GM13976 (cell line): ENCODE data around the gene TEP1.

ENCODE experiments used
- DNase-seq: peaks from one replicate; pipeline ENCODE4 v3.0.0; 2012; ENCODE audit warnings: low spot score
- in situ Hi-C: fragments of 300-500 bp; cut with MboI; formaldehyde crosslinking; loops from one replicate; pipeline ENCODE4 v1.12.0; 2022; ENCODE audit warnings: low sequenced_read_pairs, mixed read lengths, inconsistent platforms; ENCODE audit not compliant: unreplicated experiment
- TF ChIP-seq, protein P1 (sequence below): IDR thresholded peaks from 2 replicates; pipeline ENCODE4 v1.5.1; 2012; ENCODE audit warnings: borderline replicate concordance, mild to moderate bottlenecking; ENCODE audit not compliant: insufficient read depth; ENCODE audit errors: extremely low read depth, missing control alignments, control extremely low read depth

The TEP1 gene

DNA sequence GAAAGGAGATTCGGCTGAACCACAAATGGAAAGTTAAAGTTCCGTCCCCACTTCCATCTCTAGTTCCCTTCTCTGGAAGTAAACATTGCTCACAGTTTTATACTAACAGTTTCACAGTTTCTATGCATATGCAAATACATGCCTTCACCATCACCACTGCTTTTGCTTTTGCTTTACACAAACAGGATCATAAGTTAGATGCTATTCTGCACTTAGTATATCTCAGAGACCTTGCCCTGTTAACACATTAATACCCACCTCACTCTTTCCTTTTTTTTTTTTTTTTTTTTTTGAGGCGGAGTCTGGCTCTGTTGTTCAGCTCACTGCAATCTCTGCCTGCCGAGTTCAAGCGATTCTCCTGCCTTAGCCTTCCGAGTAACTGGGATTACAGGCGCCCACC is 890 bp downstream of the TEP1 start:
- TF ChIP-seq, protein P1, sequence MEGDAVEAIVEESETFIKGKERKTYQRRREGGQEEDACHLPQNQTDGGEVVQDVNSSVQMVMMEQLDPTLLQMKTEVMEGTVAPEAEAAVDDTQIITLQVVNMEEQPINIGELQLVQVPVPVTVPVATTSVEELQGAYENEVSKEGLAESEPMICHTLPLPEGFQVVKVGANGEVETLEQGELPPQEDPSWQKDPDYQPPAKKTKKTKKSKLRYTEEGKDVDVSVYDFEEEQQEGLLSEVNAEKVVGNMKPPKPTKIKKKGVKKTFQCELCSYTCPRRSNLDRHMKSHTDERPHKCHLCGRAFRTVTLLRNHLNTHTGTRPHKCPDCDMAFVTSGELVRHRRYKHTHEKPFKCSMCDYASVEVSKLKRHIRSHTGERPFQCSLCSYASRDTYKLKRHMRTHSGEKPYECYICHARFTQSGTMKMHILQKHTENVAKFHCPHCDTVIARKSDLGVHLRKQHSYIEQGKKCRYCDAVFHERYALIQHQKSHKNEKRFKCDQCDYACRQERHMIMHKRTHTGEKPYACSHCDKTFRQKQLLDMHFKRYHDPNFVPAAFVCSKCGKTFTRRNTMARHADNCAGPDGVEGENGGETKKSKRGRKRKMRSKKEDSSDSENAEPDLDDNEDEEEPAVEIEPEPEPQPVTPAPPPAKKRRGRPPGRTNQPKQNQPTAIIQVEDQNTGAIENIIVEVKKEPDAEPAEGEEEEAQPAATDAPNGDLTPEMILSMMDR: no peak
- DNase-seq: no peak
- in situ Hi-C loops: no loop called here

DNA sequence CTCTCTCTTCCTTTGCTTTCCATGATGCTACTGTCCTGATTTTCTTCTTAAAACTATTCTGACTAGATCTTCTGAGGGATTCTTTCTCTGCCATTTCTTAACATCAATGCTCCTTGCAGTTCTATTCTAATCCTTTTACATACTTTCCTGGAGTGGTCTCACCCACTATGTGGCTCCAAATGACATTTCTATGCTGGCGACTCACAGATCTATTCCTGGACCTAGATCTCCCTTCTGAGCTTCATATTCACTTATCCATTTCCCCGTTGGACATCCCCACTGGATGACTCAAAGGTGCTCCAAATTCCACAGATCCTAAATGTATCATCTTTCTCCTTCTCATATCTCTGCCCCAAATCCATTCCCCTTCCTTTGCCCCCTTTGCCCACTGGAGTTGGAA is 4.1 kb downstream of the TEP1 start:
- no peak for DNase-seq
- TF ChIP-seq, protein P1: no peak
- in situ Hi-C loops: no loop called here

DNA sequence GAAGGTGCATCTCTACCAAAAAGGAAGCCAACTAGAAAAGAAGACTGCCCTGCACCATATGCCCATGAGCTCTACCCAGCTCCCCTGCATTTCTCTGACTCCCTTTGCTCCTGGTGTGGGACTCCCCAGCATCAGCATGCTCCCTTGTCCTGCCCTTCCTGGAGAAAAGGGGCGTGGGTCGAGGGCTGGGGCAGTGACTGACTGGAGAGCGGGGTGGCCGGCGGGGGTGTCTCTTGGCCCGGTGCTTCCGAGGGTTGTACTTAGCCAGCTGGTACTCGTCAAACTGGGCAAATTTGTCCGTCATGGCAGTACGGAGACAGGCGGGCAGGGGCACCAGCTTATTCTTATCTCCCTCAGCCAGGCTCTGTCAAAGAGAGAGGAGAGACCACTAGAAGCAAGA is 9.8 kb downstream of the TEP1 start:
- in situ Hi-C loops: no loop called here

DNA sequence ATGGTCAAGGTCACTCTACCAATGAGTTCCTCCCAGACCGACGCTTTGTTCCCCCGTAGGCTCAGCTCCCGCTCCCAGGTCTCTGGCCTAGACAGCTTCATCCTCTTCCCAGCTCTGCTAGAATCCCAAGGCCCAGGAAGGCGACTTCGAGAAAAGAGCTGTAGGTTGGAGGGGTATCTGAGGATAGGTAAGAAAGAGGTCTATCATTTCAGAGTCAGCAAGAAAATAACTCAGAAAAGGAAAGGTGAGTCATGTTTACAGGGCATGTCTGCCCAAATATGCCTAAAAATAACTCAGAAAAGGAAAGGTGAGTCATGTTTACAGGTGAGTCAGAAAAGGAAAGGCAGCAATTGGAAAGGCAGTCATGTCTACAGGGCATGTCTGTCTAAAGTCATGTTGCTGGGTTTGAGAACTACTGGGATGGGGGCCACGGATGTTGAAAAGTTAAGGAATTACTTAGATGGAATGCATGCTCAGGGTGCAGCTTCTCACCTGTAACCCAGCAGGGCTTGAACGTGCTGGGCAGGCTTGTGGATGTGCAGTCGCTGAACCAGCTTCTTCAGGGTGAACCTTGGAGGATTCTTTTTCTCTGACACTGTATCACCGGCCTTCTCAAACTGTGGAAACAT is 12.2 kb downstream of the TEP1 start:
- TF ChIP-seq, protein P1: no peak
- in situ Hi-C loops: no loop called here
- DNase-seq: no peak

More for the DNA sequence above, 9.8 kb downstream of the TEP1 start:
- TF ChIP-seq, protein P1: no peak
- no peak for DNase-seq

DNA sequence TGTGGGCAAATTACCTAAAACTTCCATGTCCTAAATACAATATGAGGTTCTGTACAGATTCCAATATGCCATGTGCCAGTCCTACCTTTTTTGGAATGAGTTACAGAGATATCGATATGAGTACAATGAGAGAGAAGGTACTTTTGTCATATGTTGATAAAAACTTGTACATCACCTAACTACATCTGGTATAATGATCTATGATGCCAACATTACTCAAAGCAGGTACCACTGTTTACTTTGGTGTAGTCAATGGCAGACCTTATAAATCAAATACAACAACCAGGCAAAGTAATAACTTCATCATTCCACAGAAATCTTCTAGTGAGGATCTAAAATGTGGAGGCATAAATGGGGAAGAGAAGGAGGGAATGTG is 12.7 kb downstream of the TEP1 start:
- in situ Hi-C loops: no loop called here
- TF ChIP-seq, protein P1: no peak
- DNase-seq: no peak

DNA sequence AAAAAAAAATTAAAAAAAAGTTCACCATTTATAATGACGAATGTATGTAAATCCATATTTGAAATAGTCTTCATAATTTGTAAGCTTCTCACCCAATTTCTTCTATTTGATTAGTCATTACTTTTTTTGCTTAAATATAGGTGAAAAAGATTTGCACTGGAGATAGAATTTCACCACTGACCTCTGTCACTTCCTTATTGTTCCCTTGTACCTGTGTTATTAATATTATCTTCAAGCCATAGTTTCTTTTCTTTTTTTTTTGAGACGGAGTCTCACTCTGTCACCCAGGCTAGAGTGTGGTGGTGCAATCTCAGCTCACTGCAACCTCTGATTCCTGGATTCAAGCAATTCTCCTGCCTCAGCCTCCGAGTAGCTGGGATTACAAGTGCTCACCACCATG is 15.8 kb downstream of the TEP1 start:
- TF ChIP-seq, protein P1: no peak
- no peak for DNase-seq
- in situ Hi-C loops: no loop called here
